ENCODE results near the gene GPC5.
"Not testable (repeated sequence)": the region's sequence is repeated elsewhere in the genome, so short reads cannot be mapped to it uniquely, and the experiment has no call there.

GPC5 gene

DNA sequence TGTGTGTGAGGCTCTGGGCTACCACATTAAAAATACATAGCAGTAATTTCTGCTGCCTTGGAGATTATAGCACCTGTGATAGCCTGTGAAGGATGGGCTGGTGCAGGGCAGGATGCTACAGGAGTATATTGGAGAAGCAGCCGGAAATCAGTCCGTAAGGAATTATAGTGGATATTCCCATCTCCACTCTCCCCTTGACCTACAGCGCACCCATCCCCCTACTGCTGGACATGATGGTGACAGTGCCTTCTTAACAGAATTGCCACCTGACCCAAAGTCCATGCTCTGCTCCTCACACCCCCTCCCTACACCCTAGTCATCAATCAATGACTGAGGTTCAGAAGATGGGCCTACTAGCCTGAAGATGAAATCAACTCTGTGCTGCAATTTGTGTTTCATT, 376.0 kb downstream of the GPC5 start:
- no peak for DNase-seq (ENCODE audit: low spot score)

DNA sequence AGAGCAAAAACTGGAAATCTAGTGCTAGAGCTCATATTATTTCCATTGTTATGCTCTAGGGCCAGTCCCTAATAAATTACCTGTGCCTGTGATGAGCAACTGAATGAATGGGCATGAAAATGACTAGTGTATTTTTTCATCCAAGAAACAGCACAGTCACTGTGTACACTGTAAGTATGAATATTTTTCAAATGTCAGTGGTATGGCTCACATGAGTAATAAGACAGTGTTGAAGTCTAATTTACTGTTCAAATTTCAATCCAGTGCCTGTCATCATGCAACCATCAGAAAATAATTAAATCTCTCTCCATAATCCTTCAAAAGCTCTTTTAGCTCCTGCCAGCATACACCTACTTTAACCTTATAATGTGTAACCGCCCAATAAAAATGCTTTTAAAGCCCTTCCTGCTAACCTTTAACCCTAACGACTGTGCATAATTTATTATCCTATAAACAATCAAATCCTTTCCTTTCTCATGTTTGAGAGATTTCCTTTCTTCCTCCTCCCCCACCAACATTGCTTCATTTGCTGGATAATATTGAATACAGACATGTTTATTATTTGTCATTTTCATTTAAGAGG, 378.3 kb downstream of the GPC5 start:
- no peak for DNase-seq (ENCODE audit: low spot score)

DNA sequence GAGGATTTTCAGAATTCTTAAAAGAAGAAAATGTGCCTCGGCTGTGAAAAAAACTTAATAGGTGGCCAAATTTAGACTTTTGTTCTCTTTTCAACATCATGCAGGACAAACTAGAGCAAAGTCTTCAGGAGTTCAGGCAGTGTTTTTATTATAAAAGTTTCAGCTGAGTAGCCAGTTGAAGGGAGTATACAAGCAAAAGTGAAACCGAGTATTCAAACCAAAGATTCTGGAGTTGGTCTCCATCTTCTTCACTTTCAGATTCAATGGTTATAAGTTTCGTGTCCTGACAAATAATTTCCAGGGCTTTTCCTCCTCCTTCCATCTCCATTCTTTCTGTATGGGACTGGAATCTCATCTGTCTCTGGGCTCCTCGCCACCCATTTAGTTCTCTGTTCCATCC, 379.7 kb downstream of the GPC5 start:
- DNase-seq (ENCODE audit: low spot score) = no peak

DNA sequence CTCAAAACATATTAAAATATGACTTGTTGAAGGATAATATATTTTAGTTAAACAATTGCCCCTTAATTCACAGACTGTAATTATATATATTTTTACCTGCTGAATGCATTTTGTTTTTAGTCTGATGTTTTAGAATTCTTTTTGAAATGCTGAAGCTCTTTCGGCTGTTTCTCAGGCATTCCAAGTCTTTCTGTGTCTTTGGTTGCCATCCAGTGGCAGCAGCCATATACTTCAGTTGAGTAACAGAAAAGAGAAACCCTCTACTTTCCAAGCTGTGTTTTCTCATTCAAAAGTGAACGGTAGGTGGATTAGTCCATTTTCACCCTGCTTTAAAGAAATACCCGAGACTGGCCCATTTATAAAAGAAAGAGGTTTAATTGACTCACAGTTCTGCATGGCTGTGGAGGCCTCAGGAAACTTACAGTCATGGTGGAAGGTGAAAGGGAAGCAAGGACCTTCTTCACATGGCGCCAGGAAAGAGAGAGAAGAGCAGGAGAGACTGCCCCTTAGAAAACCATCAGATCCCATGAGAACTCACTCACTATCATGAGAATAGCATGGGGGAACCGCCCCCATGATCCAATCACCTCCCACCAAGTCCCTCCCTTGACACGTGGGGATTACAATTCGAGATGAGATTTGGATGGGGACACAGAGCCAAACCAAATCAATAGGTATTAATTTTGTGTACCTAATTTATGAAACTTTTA, 383.7 kb downstream of the GPC5 start:
- DNase-seq (ENCODE audit: low spot score) = not testable (repeated sequence)

DNA sequence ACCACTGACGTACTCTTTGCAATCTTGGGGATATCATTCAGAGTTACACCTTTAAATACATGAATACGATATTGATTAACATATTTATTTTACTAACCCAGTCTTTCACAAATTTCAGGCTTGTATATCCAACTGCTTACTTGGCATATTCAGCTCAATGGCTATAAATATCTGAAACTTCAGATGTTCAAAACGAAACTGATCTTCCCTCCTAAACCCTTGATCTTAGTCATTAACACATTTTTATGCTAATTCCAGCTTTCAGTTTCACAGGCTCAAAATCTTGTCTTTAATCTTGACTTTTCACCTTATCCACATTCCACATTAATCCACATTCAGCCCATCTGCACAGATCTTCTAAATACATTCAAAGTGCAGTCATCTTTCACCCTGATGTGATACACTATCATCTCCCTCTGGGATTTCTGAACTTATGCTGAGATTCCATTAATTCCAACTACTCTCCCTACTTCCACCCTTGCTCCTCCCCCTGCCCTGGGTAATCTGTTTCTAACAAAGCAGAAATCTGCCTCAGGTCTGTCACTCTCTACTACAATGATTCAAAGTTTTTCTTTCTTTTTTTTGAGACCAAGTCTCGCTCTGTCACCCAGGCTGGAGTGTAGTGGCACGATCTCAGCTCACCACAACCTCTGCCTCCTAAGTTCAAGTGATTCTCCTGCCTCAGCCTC, 387.2 kb downstream of the GPC5 start:
- no peak for DNase-seq (ENCODE audit: low spot score)

DNA sequence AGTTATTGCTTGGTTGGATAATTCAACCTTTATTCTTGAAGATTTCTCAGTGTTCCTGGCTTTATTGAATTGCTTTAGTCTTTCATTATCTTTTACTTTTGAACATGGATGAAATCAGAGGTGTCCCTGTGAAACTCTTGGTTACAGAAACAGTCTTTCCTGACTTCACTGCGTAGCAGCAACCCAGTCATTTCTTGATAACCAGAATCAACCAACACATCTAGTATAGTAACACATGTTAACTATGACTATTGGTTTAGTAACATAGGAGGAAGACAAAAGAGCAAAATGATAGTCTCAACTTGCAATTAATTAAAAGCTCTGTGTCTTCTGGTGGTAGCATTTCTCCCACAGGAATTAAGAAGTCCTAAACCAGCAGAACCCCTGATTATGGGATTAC, 393.6 kb downstream of the GPC5 start:
- no peak for DNase-seq (ENCODE audit: low spot score)

GRCh38 chr13:91797567-91797966, 399.1 kb downstream of the GPC5 start:
- DNase-seq (ENCODE audit: low spot score) = no peak

DNA sequence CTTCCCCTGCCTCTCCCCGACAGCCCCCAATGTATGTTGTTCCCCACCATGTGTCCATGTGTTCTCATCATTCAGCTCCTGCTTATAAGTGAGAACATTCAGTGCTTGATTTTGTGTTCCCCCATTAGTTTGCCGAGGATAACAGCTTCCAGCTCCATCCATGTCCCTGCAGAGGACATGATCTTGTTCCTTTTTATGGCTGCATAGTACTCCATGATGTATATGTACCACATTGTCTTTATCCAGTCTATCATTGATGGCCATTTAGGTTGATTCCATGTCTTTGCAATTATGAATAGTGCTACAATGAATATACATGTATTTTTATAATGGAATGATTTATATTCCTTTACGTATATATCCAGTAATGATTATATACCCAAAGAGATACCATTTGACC, 399.9 kb downstream of the GPC5 start:
- not testable (repeated sequence) for DNase-seq (ENCODE audit: low spot score)

DNA sequence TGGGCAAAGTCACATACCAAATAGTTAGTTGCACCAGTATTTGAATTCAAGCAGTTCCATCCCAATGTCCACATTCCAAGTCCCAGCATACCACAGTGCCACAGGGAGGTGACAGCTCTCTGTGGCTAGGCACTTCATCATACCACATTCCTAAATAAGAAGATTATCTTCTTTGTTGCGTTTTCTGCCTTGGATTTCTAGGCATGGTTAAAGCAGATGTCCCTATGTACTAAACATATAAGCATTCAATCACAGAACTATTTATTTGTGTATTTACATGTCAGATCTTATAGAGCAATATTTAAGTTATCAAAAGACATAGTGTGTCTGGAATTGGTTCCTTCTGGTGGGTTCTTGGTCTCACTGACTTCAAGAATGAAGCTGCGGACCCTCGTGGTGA, 403.4 kb downstream of the GPC5 start:
- not testable (repeated sequence) for DNase-seq (ENCODE audit: low spot score)

DNA sequence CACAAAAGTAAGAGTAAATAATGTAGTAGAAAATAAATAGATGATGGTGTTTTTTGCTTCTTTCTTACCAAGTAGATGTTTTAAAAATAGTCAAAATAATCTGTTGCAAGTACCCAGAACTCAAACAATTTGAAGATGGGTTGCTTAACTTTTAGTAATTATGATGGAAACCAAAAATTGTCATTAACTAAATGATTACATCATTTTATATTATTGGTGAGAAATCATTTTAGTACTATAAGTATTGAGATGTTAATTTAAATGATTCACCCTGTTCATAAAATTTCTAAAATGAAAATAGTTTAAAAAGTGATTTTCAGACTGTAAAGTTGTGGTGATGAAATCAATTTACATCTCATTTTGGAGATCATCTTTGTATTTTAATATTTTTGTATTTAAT, 404.5 kb downstream of the GPC5 start:
- DNase-seq (ENCODE audit: low spot score) = no peak

GRCh38 chr13:91804724-91805123, 406.3 kb downstream of the GPC5 start:
- DNase-seq (ENCODE audit: low spot score) = no peak

- DNase-seq (ENCODE audit: low spot score) = no peak
Measured at GRCh38 chr13:91805605-91806004, 407.2 kb downstream of the GPC5 start.

GRCh38 chr13:91809161-91809560, 410.7 kb downstream of the GPC5 start:
- no peak for DNase-seq (ENCODE audit: low spot score)

- no peak for DNase-seq (ENCODE audit: low spot score)
Measured at GRCh38 chr13:91813253-91813652, 414.8 kb downstream of the GPC5 start.

DNA sequence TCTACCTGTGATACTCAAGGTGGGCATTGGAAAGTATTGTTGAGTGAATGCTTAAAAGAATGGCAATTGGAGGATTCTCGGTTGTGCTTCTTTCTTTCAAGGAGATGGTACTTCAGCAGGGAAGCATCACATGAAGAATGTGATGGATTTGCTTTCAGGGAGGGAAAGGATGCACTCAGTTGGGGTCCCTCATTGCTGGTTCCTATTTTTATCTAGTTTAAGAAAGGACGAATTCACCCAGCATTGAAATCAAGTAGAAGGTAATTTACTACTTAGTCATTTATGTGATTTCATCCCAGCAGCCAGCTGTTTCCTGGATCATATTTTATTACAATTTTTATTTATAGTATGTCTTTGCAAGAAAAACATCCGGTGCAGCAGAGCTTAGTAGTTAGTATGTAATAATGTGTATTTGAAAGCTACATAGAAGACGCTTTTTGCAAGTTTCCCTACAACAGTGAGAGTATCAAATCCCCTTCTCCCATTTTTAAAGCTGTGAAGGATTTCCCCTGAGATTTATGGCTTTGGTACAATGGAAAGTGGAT, 417.9 kb downstream of the GPC5 start:
- peak; percentile 44 for DNase-seq (ENCODE audit: low spot score)

GRCh38 chr13:91817250-91817649, 418.8 kb downstream of the GPC5 start:
- DNase-seq (ENCODE audit: low spot score) = peak; percentile 57

- no peak for DNase-seq (ENCODE audit: low spot score)
Measured at GRCh38 chr13:91824416-91824815, 426.0 kb downstream of the GPC5 start.

GRCh38 chr13:91825516-91825915, 427.1 kb downstream of the GPC5 start:
- no peak for DNase-seq (ENCODE audit: low spot score)

DNA sequence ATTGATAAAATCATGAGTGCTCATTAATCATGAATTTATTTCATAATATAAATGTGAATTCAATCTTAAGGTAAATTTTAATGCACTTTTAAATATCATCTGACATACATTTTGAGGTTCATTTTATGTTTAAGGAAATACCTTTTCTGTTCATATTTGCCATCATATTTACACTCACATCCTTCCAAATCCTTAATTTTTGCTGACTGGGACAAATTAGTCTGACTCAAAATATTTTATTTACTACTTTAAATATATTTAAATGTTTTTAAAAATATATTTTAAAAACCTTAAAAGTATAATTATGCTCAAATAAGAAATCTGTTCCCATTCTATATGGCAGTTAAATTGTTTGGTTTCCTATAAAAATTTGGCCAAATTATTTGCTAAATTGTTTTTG, 438.1 kb downstream of the GPC5 start:
- no peak for DNase-seq (ENCODE audit: low spot score)

DNA sequence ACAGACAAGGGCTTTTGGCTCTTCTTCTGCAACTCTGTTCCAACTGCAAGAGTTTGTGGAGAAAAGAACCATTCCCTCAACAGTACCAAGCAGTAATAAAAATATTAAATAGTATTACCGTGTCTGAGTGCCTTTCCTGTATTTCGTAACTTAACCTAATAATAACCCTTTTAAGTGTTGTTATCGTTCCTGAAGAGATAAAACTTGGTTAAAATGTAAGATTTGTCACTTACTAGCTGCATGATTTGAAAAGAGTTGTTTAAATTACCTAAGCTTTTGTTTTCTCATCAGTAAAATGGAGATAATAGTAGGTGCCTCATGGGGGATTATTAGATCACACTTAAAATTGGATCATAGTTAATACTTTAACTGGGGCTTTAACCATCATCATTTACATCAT, 447.2 kb downstream of the GPC5 start:
- DNase-seq (ENCODE audit: low spot score) = no peak

DNA sequence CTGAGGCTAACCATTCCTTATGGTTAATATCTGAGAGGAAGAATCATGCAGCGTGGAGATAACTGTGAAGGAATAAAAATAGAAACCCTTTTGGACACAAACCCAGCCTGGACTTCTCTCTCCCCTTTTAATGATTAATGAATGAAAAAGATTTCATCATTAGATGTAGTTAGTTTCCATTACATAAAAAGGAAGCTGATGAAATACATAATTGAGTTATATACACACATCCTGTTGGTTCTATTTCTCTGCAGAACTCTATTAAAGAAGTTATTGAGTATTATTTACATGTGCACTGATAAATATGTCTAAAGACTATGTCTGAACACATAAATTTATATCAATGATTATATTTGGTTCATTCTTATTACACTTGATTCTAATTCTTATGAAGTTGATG, 465.3 kb downstream of the GPC5 start:
- DNase-seq (ENCODE audit: low spot score) = no peak

DNA sequence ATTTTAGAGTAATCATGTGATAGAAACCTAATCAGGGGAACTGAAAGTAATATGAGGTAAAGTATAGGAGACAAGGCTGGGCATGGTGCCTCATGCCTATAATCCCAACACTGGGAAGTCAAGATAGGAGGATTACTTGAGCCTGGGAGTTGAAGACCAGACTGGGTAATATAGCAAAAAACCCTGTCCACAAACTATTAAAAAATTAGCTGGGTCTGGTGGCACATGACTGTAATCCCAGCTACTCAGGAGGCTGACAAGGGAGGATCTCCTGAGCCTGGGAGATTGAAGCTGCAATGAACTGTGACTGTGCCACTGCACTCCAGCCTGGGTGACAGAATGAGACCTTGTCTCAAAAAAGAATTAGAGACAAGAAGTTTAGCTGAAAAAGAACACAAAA, 469.9 kb downstream of the GPC5 start:
- no peak for DNase-seq (ENCODE audit: low spot score)

- DNase-seq (ENCODE audit: low spot score) = no peak
Measured at GRCh38 chr13:91878491-91878890, 480.1 kb downstream of the GPC5 start.

All from kidney capillary endothelial cell (primary cell).